Right cardiac atrium (tissue), 5 donors: Measurements from ENCODE around the gene VPS18. TPM values are rescaled to one million over a fixed set of nuclear protein-coding genes. Genes with fewer than 3 reads are reported as not detected.

Experiments
- ATAC-seq, 2 donors: fragments of 200-7000 bp; cut with Tn5 transposase; one replicate each; pipeline versions ENCODE4 v1.8.0 to v1.9.1; 2020; ENCODE audit warnings: moderate library complexity in 2 of 2, mild to moderate bottlenecking in 1 of 2
- DNase-seq, 3 donors: peaks; one replicate each; pipeline ENCODE4 v3.0.0-alpha.2; 2020
- H3K27ac ChIP-seq: one replicate; pipeline ENCODE4 v1.5.1; 2013; ENCODE audit warnings: mild to moderate bottlenecking, low read length, control low read depth, moderate library complexity
- H3K27me3 ChIP-seq: one replicate; pipeline ENCODE4 v1.6.1; 2013; ENCODE audit not compliant: control insufficient read depth, insufficient read depth
- H3K4me1 ChIP-seq: one replicate; pipeline ENCODE4 v1.6.1; 2013; ENCODE audit warnings: low read length; ENCODE audit not compliant: control insufficient read depth, insufficient read depth
- H3K4me3 ChIP-seq: one replicate; pipeline ENCODE4 v1.5.1; 2013; ENCODE audit warnings: low read length, control low read depth
- H3K9me3 ChIP-seq: one replicate; pipeline ENCODE4 v1.6.1; 2013; ENCODE audit warnings: low read length; ENCODE audit not compliant: control insufficient read depth
- WGBS: extraction: QIAGEN DNeasy Blood & Tissue Kit; methylation state at CpG from one replicate; pipeline ENCODE4 v1.1.7; 2013; 5-methylcytosine and 5-hydroxymethylcytosine counted together
- intact Hi-C, 4 donors: fragments of 100-400 bp; cut with DNase I; formaldehyde crosslinking; loops; one replicate each; pipeline versions ENCODE4 v1.11.0 to v1.14.0; 2022 to 2023
- polyA plus RNA-seq: library from polyadenylated mRNA; stranded (reverse); fragments of 200-250 nt; gene quantifications from one replicate; pipeline ENCODE4 v1.2.3, GENCODE V29; 2013
- total RNA-seq, 4 donors: library from RNA; stranded (reverse); fragmentation: NEBNext Ultra II Directional; extraction: Animal tissue kit (Norgen Biotek cat#: 25700); gene quantifications; one replicate each; pipeline ENCODE4 v1.2.1, GENCODE V29; 2021
- donor health status: healthy with polysubstance abuse.
- donor health status: DM: no; HTN: yes; CAD: no.
- donor health status: DM: no; HTN: no; CAD: no.
- donor health status: DM: no; HTN: yes; CAD: no; lungs with severe emphysema.
- donor health status: DM: yes; HTN: yes; CAD: no.

VPS18 gene
- total and polyA plus RNA-seq, 5 donors = 12.7 to 21.0 (median 18.9) TPM

- ATAC-seq (no peak), DNase-seq (no peak)
- H3K4me3 ChIP-seq = no peak overlapping the region
- no peaks in the 10 kb centered on the region for H3K9me3 ChIP-seq
- H3K4me1 ChIP-seq = no peaks in the 10 kb centered on the region
- intact Hi-C loops = no loop called here
- no peak overlapping the region for H3K27ac ChIP-seq
- no peaks in the 10 kb centered on the region for H3K27me3 ChIP-seq
These were observed 5.1 kb upstream of the VPS18 start for GRCh38 chr15:40889112-40889511.

- DNase-seq (no peak), ATAC-seq (no peak)
- Histone ChIP-seq H3K27ac (no peak overlapping the region), H3K4me1 (peaks cover 6% of the 10 kb centered on the region), H3K4me3 (no peak overlapping the region), H3K27me3 (no peaks in the 10 kb centered on the region), H3K9me3 (no peaks in the 10 kb centered on the region)
- intact Hi-C loops = loop anchor here in 2 of 4 donors (5.0 to 10.0 kb wide), 3 partner anchors 34 to 214 kb away; partner anchors contain the start of gene RAD51 (in 1 of the 2)
- WGBS = 84% methylated on average over 5 of the region's 5 CpGs
These were observed 3.1 kb upstream of the VPS18 start for GRCh38 chr15:40891138-40891537.

DNA sequence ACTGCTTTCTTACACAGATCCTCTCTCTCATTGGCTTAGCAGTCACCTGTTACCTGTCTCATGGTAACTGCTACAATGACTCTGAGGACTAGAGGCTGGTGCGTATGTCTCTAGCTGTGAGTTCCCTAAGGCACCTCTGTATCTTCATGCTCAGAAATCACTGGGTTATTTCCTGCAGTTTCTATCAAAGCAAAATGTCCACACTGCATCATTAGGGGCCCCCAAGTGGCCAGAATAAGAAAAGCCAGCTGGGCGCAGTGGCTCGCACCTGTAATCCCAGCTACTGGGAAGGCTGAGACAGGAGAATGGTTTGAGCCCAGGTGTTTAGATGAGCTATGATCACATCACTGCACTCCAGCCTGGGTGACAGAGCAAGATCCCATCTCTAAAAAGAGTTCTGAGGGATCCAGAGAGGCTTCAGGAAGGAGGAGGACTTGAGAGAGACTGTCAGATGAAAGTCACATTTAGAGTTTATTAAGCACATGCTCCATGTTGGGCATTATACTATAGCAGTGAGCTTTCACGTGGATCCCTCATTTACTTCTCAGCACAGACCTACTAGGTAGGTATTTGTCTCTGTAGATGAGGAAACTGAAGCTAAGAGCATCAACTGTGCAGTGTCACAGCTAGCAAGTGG, 2.3 kb upstream of the VPS18 start:
- intact Hi-C loops = loop anchor here in 2 of 4 donors (5.0 to 10.0 kb wide), 3 partner anchors 35 to 215 kb away; partner anchors contain the start of gene RAD51 (in 1 of the 2)
- 11% methylated on average over 4 of the region's 4 CpGs for WGBS
- ATAC-seq = no peak

DNA sequence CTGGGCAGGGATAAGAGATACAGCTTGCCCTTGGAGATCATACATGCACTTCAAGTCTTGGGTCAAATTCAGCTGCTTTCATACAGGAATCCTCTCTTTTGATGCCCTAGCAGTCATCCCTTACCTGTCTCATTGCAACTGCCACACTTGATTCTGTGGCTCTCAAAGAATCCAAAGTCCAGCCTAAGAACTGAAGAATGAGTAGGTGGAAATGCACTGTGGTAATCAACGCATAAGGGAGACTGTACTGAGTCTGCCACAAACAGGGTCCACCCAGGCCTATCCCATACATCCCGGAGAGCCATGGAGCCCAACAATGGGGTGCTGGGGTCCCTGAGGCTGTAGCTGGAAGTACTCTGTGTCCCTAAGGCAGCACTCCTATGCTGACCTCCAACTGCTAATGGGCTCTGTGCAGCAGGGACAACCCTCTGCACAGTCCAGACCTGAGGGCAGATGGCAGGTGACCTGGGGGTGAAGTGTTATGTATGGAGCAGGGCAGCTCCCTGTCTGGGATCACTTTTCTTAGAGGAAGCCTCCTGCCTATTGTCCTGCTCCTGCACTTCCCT, 1.7 kb upstream of the VPS18 start:
- Histone ChIP-seq H3K4me3 (no peak overlapping the region), H3K27me3 (no peaks in the 10 kb centered on the region), H3K27ac (no peak overlapping the region), H3K9me3 (no peaks in the 10 kb centered on the region), H3K4me1 (peaks cover 6% of the 10 kb centered on the region)
- DNase-seq (no peak), ATAC-seq (no peak)
- 85% methylated on average over 2 of the region's 2 CpGs for WGBS
- intact Hi-C loops = loop anchor here in 2 of 4 donors (5.0 to 10.0 kb wide), 3 partner anchors 35 to 215 kb away; partner anchors contain the start of gene RAD51 (in 1 of the 2)

More for the DNA sequence above, 2.3 kb upstream of the VPS18 start:
- Histone ChIP-seq H3K27ac (no peak overlapping the region), H3K4me3 (no peak overlapping the region), H3K27me3 (no peaks in the 10 kb centered on the region), H3K9me3 (no peaks in the 10 kb centered on the region), H3K4me1 (peaks cover 6% of the 10 kb centered on the region)
- DNase-seq = peak in 1 of 3 donors; percentile 65

GRCh38 chr15:40893019-40893670, 1.1 kb upstream of the VPS18 start:
- Histone ChIP-seq H3K4me1 (peaks cover 6% of the 10 kb centered on the region), H3K9me3 (no peaks in the 10 kb centered on the region), H3K27ac (no peak overlapping the region), H3K4me3 (no peak overlapping the region), H3K27me3 (no peaks in the 10 kb centered on the region)
- ATAC-seq (no peak), DNase-seq (peak in 2 of 3 donors; percentile 62 to 68)
- 81% methylated on average over 22 of the region's 22 CpGs for WGBS
- intact Hi-C loops = loop anchor here in 2 of 4 donors (5.0 to 10.0 kb wide), 3 partner anchors 36 to 216 kb away; partner anchors contain the start of gene RAD51 (in 1 of the 2)

DNA sequence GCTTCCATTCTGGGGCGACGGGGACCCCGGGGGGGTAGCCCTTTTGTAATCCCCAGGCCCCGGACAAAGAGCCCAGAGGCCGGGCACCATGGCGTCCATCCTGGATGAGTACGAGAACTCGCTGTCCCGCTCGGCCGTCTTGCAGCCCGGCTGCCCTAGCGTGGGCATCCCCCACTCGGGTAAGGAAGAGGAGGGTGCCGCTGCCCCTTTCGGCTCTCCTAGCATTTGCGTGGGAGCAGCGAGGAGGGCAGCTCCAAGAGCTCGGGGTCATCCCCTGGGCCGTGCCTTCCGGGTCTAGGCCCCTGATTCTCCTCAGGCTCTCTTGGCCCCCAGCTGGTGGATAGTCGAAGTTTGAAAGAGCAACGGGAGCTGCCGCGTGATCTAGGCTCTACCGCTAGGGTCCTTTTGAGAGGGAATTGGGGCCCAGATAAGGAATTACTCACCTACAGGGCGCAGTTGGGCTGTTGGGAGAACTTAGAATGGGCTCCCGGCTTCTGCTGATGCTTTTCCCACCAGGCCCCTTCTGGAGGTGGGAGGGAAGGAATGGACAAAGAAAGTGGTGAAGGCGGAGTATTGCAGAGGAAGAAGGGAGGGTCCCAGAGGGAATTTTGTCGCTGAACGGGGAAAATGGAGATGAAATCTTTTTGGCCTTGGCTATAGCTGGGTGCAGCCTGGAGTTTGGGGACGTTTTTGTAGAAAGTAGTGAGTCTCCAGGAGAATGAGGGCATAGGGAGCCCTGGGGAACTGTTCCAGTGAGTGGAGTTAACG, 615 bp downstream of the VPS18 start:
- 1% methylated on average over 33 of the region's 33 CpGs for WGBS
- intact Hi-C loops = loop anchor here in 2 of 4 donors (5.0 to 10.0 kb wide), 3 partner anchors 38 to 218 kb away; partner anchors contain the start of gene RAD51 (in 1 of the 2)
- Histone ChIP-seq H3K4me1 (peaks cover 6% of the 10 kb centered on the region), H3K27ac (peak overlapping the region; percentile 80), H3K9me3 (no peaks in the 10 kb centered on the region), H3K4me3 (peak overlapping the region; percentile 82), H3K27me3 (no peaks in the 10 kb centered on the region)
- ATAC-seq (peak; percentile 40 to 60), DNase-seq (peak; percentile 60 to 77 (median 75))

- no peaks in the 10 kb centered on the region for H3K9me3 ChIP-seq
- H3K4me1 ChIP-seq = peaks cover 6% of the 10 kb centered on the region
- no peaks in the 10 kb centered on the region for H3K27me3 ChIP-seq
- ATAC-seq (no peak), DNase-seq (peak in 1 of 3 donors; percentile 35)
- no peak overlapping the region for H3K27ac ChIP-seq
- no peak overlapping the region for H3K4me3 ChIP-seq
- 89% methylated on average over 33 of the region's 33 CpGs for WGBS
- intact Hi-C loops = loop anchor here in 2 of 4 donors (5.0 to 10.0 kb wide), 3 partner anchors 123 to 433 kb away; partner anchors contain the start of genes NUSAP1 (in 1 of the 2), OIP5 (in 1 of the 2) and RAD51 (in 1 of the 2)
These were observed 5.4 kb downstream of the VPS18 start for GRCh38 chr15:40899536-40900207.

DNA sequence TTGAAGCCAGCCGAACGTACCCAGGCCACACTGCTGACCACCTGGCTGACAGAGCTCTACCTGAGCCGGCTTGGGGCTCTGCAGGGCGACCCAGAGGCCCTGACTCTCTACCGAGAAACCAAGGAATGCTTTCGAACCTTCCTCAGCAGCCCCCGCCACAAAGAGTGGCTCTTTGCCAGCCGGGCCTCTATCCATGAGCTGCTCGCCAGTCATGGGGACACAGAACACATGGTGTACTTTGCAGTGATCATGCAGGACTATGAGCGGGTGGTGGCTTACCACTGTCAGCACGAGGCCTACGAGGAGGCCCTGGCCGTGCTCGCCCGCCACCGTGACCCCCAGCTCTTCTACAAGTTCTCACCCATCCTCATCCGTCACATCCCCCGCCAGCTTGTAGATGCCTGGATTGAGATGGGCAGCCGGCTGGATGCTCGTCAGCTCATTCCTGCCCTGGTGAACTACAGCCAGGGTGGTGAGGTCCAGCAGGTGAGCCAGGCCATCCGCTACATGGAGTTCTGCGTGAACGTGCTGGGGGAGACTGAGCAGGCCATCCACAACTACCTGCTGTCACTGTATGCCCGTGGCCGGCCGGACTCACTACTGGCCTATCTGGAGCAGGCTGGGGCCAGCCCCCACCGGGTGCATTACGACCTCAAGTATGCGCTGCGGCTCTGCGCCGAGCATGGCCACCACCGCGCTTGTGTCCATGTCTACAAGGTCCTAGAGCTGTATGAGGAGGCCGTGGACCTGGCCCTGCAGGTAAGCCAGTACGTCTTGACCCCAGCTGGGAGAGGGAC, 6.2 kb downstream of the VPS18 start:
- H3K27ac ChIP-seq = no peak overlapping the region
- no peaks in the 10 kb centered on the region for H3K27me3 ChIP-seq
- 82% methylated on average over 36 of the region's 36 CpGs for WGBS
- H3K4me3 ChIP-seq = no peak overlapping the region
- ATAC-seq (no peak), DNase-seq (peak in 1 of 3 donors; percentile 50)
- peaks cover 1% of the 10 kb centered on the region for H3K4me1 ChIP-seq
- H3K9me3 ChIP-seq = no peaks in the 10 kb centered on the region
- intact Hi-C loops = loop anchor here in 2 of 4 donors (5.0 kb wide), 2 partner anchors 122 to 432 kb away; partner anchors contain the start of genes NUSAP1 (in 1 of the 2) and OIP5 (in 1 of the 2)

DNA sequence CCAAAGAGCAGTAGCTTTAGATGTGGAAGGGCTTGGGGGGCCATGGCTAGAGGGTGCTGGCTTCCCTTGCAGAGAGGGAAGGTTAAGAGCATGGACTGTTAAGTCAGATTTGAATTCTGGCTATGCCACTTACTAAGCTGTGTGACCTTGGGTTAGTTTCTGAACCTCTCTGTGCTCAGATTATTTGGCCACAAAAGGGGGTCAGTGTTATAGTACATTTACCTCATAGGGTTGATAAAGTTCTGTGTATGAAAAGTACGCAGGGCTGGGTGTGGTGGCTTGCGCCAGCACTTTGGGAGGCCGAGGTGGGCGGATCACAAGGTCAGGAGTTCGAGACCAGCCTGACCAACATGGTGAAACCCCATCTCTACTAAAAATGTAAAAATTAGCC, 6.8 kb downstream of the VPS18 start:
- no peaks in the 10 kb centered on the region for H3K4me1 ChIP-seq
- H3K4me3 ChIP-seq = no peak overlapping the region
- H3K27me3 ChIP-seq = no peaks in the 10 kb centered on the region
- H3K27ac ChIP-seq = no peak overlapping the region
- H3K9me3 ChIP-seq = no peaks in the 10 kb centered on the region
- no peak for ATAC-seq
- 78% methylated on average over 5 of the region's 5 CpGs for WGBS
- DNase-seq = no peak
- intact Hi-C loops = loop anchor here in 2 of 4 donors (5.0 kb wide), 2 partner anchors 121 to 431 kb away; partner anchors contain the start of genes NUSAP1 (in 1 of the 2) and OIP5 (in 1 of the 2)
